ENCODE data around the gene SCAPER.

The SCAPER gene

GRCh38 chr15:76390571-76390970 is 514.6 kb downstream of the SCAPER start:
- no peak for DNase-seq

- no peak for DNase-seq
These were observed 518.2 kb downstream of the SCAPER start for GRCh38 chr15:76386926-76387325.

GRCh38 chr15:76386178-76386577 is 519.0 kb downstream of the SCAPER start:
- DNase-seq: no peak

- no peak for DNase-seq
These were observed 520.7 kb downstream of the SCAPER start for GRCh38 chr15:76384409-76384808.

GRCh38 chr15:76382987-76383728 is 522.0 kb downstream of the SCAPER start:
- DNase-seq: no peak

- DNase-seq: no peak
These were observed 523.8 kb downstream of the SCAPER start for GRCh38 chr15:76381366-76381765.

- DNase-seq: no peak
These were observed 524.9 kb downstream of the SCAPER start for GRCh38 chr15:76380249-76380648.

- no peak for DNase-seq
These were observed 526.4 kb downstream of the SCAPER start for GRCh38 chr15:76378691-76379090.

- DNase-seq: no peak
These were observed 527.4 kb downstream of the SCAPER start for GRCh38 chr15:76377751-76378150.

GRCh38 chr15:76377217-76377616 is 527.9 kb downstream of the SCAPER start:
- DNase-seq: no peak

- DNase-seq: no peak
These were observed 528.3 kb downstream of the SCAPER start for GRCh38 chr15:76376816-76377215.

- DNase-seq: no peak
These were observed 529.1 kb downstream of the SCAPER start for GRCh38 chr15:76376029-76376428.

- no peak for DNase-seq
These were observed 537.0 kb downstream of the SCAPER start for GRCh38 chr15:76368122-76368621.

- peak; percentile 1 for DNase-seq
These were observed 538.4 kb downstream of the SCAPER start for GRCh38 chr15:76366714-76367113.

- DNase-seq: no peak
These were observed 541.9 kb downstream of the SCAPER start for GRCh38 chr15:76363251-76363650.

GRCh38 chr15:76360416-76360815 is 544.7 kb downstream of the SCAPER start:
- no peak for DNase-seq

- DNase-seq: no peak
These were observed 546.0 kb downstream of the SCAPER start for GRCh38 chr15:76359152-76359551.

- DNase-seq: no peak
These were observed 546.7 kb downstream of the SCAPER start for GRCh38 chr15:76358453-76358852.

- no peak for DNase-seq
These were observed 550.2 kb downstream of the SCAPER start for GRCh38 chr15:76354823-76355440.

GRCh38 chr15:76353903-76354302 is 551.2 kb downstream of the SCAPER start:
- no peak for DNase-seq

- no peak for DNase-seq
These were observed 552.0 kb downstream of the SCAPER start for GRCh38 chr15:76353023-76353577.

GRCh38 chr15:76349301-76350070 is 555.7 kb downstream of the SCAPER start:
- DNase-seq: no peak

- DNase-seq: no peak
These were observed 557.6 kb downstream of the SCAPER start for GRCh38 chr15:76347482-76348055.
